C4-2B (cell line): ENCODE measurements around the gene WDR37.

Experiments used
- H3K27ac ChIP-seq: fragments of 450-650 bp; 2 replicates; pipeline ENCODE4 v1.5.1; 2017
- ZFX ChIP-seq: fragments of 450-650 bp; IDR thresholded peaks from 2 replicates; pipeline ENCODE4 v1.6.1; 2017
- TF ChIP-seq, protein P1 (sequence below): fragments of 450-650 bp; conservative IDR thresholded peaks from 2 replicates; pipeline ENCODE4 v1.5.1; 2017; ENCODE audit warnings: mild to moderate bottlenecking

Gene WDR37

DNA sequence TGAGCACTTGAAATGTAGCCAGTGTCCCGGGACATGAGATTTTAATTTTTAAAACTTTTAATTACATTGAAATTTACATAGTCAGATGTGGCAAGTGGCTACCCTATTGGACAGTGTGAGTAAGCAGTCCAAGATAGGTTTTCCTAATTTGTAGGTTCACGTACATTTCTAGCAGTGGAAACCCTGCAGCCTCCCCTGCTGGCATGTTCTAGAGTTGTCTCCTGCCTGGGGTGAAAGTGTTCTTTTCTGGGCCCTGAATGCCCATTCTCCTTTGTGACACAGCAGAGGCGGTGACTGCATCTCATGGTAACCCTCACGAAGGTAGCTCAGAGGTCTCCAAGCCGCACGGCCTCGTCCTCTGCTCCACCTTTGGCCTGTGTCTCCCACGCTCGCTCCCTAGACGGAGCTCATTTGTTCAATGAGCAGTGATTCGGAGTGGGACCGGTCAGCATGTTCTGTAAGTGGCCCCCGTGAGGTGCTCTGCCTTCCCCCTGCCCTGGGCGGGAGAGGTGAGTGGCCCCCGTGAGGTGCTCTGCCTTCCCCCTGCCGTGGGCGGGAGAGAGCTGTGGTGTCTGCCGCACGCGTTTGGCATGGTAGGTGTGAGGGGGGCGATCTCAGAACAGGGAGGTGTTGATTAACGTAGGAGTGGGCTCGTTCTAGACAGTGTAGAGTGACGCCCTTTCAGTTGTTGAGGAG lies 18.0 kb downstream of the WDR37 start:
- no peak for TF ChIP-seq ZFX
- TF ChIP-seq, protein P1, sequence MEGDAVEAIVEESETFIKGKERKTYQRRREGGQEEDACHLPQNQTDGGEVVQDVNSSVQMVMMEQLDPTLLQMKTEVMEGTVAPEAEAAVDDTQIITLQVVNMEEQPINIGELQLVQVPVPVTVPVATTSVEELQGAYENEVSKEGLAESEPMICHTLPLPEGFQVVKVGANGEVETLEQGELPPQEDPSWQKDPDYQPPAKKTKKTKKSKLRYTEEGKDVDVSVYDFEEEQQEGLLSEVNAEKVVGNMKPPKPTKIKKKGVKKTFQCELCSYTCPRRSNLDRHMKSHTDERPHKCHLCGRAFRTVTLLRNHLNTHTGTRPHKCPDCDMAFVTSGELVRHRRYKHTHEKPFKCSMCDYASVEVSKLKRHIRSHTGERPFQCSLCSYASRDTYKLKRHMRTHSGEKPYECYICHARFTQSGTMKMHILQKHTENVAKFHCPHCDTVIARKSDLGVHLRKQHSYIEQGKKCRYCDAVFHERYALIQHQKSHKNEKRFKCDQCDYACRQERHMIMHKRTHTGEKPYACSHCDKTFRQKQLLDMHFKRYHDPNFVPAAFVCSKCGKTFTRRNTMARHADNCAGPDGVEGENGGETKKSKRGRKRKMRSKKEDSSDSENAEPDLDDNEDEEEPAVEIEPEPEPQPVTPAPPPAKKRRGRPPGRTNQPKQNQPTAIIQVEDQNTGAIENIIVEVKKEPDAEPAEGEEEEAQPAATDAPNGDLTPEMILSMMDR, result no peak
- no peak overlapping the region for H3K27ac ChIP-seq

DNA sequence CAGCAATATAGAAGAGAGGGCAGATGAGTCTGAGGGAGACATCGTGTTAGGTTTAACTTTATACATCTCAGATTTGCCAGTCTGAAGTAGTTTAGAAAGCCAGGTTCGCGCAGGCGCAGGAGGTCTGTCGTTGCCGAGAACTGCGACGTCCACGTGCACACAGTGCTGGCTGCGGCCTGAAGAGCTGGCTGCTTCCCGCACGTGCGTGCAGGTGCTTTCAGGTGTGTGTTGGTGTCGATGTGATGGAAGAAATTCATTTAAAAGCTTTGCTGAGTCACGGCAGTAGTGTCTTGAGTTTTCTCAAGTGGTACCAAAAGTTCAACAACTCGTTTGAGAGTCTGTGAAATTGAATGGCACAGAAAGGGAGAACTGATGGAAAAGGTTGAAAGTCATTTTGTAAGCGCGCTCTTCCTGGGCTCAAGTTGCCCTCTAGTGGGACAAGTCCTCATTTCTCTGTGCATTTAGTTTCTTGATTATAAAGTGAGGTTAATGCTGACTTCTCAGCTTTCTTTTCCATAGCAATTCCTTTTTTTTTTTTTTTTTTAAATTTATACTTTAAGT lies 18.6 kb downstream of the WDR37 start:
- no peak for TF ChIP-seq ZFX
- TF ChIP-seq, protein P1, result peak; percentile 30
- no peak overlapping the region for H3K27ac ChIP-seq

DNA sequence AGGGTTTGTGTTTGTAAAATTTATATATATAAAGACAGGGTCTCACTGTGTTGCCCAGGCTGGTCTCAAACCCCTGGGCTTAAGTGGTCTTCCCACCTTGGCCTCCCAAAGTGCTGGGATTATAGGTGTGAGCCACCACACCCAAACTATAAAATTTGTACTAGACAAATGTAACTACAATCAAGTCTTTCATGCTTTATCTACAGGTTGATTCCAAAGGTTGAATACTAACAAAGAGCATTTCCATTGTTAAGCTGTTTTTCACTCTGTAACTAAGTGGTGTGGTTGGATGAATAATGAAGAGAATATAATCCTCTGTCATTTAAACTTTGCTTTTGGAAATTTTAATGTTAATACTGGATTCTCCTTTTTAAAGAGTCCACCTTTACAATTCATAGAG lies 22.5 kb downstream of the WDR37 start:
- TF ChIP-seq, protein P1, result no peak
- no peak for TF ChIP-seq ZFX
- H3K27ac ChIP-seq, result no peak overlapping the region

DNA sequence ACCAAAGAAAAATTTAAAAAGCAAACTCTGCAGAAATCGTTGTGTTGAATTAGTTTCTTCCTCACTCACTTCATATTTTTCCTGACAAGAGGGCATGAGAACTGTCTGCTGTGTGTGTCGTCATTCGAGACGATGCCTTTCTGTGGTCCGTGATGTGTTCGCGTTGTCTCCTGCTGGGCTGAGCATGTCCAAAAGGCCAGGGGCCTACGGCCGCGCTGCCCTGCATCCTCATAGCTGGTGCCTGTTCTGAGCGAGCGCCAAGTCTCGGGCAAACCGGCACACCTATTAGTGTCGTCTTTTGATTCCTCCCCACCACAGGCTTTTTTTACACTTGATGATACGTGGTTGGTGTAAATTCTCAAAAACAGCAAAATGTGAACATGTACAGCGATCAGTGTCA lies 27.4 kb downstream of the WDR37 start:
- TF ChIP-seq, protein P1, result no peak
- no peak for TF ChIP-seq ZFX
- no peak overlapping the region for H3K27ac ChIP-seq

DNA sequence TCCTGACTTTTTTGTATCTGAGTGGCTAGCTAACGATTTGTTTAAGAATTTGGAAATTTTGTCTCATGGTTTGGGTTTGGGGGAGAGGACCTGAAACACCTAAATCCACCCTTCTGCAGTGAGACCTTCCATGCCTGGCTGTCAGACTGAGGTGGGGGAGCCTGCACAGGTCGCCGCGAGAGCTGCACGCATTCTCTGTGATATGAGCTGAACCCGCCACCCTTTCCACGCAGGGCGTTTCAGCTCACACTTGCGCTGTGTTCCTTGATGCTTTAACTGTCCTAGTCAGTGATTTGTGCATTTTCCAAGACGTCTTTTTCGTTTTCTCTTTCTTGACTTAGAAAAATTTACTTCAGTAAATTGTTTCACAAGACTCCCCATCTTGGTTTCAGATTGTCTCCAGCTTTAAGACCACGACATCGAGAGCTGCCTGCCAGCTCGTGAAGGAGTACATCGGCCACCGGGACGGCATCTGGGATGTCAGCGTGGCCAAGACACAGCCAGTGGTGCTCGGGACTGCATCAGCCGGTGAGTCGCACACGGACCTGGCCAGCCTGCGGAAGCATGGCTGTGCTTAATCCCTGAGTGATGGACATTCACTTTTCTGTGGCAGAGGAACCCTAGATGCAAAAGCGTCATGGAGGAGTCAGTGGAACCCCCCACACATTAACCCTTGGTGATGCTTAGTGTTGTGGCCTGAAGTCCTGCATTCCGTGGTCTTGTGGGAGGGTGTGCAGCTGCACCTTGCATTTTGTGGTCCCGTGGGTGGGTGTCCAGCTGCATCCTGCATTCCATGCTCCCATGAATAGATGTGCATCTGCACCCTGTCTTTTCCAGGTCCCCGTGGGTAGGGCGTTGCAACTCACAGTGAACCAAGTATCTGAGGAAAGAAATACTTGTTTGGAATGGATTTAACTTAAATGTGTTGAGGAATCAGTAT lies 28.1 kb downstream of the WDR37 start:
- TF ChIP-seq, protein P1, result no peak
- no peak for TF ChIP-seq ZFX

DNA sequence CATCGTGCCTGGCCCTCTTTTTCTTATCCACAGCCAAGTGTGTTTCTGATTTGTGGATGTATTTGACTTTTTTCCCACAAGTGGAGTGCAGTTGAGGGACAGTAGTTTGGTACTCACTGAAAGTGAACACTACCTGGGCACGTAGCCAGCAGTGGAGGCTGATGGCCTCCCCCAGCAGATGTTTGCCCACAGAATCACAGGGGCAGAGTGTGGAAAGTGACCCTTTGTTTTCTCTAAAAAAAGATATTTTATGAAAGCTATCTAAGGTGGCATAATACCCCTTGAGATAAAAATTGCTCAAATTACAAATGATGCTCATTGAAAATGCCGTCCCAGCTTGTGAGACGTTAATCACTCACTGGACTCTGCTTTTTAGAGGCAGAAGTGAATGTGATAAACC lies 29.1 kb downstream of the WDR37 start:
- H3K27ac ChIP-seq, result no peak overlapping the region
- TF ChIP-seq, protein P1, result no peak
- no peak for TF ChIP-seq ZFX

More for the DNA sequence above, 28.1 kb downstream of the WDR37 start:
- no peak overlapping the region for H3K27ac ChIP-seq

DNA sequence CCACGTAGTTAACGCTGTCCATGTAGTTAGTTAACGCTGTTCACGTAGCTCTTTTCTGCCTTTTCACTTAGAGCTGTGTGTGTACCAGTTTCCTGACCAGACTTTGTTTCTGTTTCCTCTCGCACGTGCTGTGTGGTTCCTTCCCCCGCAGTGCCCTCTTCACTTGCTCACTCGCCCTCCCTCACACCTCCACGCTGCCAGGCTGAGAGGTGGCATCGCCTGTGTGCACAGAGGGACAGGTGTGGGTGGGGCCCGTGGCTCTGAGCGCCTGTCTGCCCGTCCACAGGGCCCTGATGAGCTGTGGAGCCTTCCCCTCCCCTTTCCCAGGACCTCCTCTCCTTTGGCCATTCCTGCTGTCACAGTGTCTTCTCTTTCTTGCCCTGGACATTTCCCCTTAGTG lies 30.6 kb downstream of the WDR37 start:
- H3K27ac ChIP-seq, result no peak overlapping the region
- TF ChIP-seq ZFX, result no peak
- TF ChIP-seq, protein P1, result no peak
